Esophagus mucosa (tissue), 1 donor: ENCODE data around the gene HIVEP3. TPM values are rescaled to one million over a fixed set of nuclear protein-coding genes. Genes with fewer than 3 reads are reported as not detected.

Experiments used
- ATAC-seq: fragments of 200-7000 bp; cut with Tn5 transposase; one replicate; pipeline ENCODE4 v1.9.1; 2020
- total RNA-seq: library from RNA; stranded (reverse); gene quantifications from one replicate; pipeline ENCODE4 v1.2.4, GENCODE V29; 2023
- donor health status: DM: yes; HTN: yes; CAD: no.

The HIVEP3 gene
- total RNA-seq, 1 donor from 2014 or later = 7.0 TPM

DNA sequence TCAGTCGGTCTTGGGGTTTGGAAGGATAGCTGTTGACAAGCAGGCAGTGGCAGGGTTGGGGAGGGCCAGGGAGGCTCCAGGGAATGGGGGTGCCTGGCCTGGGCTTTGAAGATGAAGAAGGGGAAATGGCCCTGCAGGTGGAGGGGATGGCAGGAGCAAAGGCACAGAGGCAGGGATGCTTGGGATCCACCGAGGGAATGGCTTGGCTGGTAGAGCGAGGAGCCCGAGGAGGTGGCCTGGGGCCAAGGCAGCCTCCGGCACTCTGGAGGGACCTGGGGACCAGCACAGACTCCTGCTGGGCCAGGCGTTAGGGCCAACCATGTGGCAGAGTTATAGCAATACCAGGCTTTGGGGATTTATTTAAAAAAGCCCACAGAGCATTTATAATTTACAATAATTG lies 371.4 kb downstream of the HIVEP3 start:
- ATAC-seq = no peak

DNA sequence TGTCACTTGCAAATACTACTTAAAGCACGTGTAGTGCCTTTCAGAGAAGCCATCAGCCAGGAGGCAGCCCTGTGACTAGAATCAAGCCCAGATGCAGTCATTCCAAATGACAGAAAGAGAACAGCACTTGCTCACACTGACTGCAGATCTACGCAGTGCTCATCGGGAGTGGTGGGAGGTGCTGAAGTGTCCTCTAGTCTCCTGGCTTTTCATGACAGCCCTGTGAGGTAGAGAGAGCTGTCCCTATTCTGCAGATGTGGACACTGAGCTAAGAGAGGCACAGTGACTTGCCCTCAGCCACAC lies 371.9 kb downstream of the HIVEP3 start:
- ATAC-seq = no peak

DNA sequence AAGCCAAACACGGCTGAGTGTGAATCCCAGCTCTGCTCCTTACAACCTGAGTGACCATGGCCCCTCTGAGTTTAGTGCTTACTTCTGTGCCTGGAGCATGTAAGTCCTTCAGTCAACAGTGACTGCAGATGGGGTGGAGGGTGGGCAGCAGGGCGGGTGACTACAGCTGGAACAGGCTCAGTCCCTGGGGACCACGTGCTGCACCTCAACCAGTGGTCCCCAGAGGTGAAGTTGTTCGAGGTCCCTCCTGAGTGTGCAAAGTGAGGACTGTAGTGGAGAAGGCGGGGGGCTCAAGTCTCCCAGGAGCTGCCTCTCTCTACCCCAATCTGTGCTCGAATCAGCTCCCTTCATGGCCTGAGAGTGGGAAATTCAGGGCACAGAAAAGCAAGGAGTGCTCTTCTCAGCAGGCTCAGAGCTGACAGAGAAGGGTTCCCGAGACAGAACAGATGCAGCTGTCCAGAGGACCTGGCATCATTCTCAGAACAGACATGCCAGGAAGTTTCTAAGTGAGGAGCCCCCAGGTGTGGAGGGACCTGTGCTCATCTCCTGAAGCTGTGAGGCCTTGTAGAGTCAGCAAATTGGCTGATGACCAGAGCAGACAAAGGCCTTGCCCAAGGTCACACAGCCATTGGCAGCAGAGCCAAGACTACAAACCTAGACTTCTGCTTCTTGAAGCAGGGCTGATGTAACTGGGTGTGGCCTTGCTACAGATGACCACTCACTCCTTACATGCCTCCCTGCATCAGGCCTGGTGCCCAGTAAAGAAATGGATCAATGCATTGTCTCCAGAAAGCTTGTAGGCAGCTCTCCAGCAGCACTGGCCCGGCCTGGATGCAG lies 372.5 kb downstream of the HIVEP3 start:
- ATAC-seq = no peak

DNA sequence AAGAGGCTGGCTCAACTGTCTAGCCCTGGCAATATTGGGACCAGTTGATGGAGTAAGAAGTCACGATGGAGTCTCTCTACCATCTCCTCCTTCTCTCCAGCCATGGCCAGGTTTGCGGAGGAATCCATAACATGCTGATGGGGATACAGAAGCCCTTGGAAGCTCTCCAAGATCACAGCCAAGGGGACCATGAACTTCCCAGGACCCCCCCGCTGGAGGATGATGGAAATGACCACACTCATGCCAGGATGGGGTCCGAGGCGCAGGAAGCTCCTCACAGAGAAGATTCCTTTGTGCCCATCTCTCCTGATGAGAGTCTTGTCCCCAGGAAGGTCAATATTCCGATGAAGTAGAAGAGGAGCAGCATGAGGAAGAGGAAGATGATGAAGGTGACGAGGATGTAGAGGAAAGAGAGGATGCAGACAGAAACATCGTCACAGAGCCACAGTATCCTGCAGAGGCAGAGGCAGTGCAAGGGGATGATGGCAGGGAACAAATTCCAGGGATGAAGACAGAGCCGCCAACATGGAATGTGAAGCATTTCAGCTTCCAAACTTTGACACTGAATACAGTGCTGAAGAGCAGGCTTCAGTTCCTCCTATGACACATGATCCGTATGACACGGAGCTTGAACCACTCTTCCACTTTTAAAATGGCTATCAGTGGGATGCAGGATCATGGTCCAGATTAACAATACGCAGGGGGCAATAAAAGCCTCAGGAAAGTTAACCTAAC lies 376.4 kb downstream of the HIVEP3 start:
- ATAC-seq = no peak

DNA sequence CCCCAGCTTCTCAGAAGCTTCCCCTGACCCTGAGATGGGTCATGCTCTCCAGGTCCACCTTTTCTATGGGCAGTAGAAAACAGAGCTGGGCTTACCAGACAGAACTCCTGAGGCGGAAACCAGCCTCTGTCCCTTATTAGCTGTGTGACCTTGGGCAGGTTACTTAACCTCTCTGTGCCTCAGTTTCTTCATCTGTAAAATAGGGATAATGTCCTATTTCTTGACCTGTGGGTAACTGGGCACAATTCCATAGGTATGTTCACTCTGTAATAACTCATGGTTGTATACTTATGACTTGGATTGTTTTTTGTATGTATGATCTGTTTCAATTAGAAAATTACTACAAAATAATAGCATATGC lies 377.1 kb downstream of the HIVEP3 start:
- ATAC-seq = no peak

DNA sequence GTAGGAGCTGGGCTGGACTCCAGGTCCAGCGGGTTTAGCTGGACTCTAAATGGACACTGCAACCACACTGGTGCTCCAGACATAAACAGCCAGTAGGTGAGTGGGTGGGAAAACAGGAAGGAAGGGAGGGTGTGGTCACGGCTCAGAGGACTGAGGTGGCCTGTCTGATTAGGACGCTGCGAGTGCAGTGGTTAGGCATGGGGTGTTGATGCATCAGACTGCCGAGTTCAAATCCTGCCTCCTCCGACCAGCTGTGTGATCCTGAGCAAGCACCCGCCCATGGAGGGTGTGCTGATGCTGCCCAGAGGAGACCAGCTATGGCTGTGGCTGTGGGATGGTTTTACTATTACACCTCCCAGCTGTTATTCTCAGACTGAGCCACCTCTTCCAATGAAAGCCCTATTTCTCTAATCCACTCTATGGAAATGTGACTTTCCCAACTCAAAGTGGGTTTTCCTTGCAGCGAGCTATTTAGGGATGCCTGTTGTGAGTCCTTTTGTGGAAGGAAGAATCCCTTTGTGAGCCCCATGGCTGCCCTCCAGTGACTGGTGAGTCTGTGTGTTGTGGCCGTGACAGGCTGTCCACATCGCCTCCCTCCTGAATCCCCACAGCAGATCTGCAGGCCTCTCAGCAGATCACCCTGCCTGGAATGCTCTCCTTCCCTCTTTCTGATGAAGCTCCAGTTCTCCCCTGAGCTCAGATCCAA lies 377.7 kb downstream of the HIVEP3 start:
- ATAC-seq = no peak

DNA sequence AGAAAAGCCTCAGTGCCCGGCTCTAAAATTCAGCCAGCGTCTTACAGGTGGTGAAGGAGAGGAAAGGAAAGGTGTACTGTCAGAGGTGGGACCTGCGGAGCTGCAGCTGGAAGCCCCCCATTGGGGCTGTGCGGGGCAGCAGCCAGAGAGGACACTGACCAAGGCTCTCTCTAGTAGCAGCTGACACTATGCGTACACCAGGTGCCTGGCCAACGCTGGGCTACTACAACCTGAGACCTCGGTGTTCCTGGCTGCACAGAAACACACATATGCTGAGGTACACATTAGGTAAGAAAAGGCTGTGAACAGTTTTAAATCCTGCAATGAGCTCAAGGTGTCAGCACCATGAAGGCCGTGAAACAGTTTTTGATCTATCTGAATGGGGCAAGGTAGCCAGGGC lies 378.7 kb downstream of the HIVEP3 start:
- ATAC-seq = no peak

DNA sequence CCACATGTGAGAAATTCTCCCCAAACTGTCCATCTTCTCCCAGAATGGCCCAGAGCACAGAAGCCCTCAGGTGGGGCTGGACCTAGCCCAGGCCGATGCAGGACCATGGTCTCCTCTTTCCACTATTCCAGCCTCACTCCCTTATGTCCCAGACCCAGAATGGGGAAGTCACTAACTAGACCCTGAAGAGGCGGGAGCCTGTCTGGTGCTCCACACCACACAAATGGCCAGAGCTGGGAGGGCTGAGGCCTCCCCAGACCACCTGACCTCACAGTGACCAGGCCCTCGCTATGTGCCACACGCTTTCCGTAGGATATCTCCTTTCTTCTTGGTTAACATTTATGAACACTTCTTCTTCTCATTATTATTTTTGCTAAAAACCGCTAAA lies 379.3 kb downstream of the HIVEP3 start:
- no peak for ATAC-seq

DNA sequence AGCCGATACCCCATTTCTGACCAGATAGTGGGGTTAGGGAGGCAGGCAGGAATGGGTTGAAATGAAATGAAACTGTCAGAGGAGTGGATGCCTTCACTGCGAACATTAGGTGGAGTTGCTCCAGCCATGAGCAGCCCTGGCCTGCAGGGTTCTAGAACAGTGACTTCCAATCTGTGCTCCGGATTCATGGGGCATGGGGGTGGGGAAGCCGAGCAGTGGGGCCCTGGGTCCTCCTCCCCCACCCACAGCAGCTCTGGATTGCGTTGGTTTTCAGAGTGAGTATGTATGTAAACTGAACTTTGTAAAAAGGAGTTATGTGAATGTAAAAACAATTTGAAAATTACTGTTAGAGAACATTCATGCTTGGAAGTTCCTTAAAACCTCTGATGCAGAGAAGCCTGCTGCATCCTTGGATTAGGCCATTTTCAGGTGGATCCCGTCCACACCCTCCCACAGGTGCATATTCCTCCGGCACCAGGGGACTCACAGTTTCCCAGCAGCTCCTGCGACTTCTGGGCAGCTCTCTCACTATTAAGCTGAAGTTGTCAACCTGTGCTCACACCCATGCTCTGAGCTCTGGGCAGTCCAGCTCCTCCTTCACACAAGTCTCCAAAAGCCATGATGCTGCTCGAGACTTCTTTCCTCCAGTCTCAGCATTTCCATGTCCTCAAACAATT lies 379.8 kb downstream of the HIVEP3 start:
- ATAC-seq = no peak

DNA sequence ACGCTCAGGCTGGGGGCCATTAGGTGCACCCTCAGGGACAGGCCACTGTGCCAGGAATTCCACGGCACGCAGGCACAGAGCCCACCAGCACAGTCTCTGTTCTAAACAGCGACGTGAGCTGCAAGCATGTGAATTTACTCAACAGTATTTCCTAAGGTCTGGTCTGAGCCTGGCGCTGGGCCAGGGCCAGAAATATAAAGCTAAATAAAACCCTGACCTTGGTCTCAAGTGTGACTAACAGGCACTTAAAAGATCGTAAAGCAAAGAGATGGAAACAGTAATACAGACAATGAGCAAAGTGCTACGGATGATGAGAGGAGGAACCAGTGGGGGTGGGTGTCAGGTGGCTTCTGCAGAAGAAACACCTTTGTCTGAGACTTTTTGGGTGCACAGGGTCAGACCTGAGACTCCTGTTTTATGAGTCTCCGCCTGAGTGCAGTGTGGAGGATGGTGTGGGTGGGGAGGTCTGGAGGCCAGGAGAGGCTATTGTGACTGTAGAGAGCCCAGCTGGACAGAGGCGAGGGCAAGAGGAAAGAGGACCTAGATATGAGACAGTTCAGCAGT lies 380.9 kb downstream of the HIVEP3 start:
- no peak for ATAC-seq

DNA sequence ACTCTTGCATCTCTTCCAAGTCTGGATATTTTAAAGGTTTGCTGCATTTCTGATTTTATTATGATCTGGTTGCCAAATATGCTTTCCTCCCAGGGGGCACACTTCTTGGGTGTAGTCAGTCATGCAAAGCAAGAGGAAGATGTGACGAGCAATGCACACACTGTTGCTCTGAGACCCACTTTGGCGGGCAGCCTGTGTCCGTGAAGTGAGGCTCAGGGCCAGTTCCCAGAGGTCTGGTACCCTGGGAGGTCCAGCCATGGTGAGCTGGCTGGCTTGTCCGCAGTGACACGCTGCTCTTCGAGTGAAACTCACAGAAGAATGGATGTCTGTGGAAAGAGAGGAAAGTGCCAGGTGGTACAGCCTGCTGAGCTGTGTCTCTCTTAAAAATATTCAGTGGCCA lies 381.5 kb downstream of the HIVEP3 start:
- ATAC-seq = no peak

DNA sequence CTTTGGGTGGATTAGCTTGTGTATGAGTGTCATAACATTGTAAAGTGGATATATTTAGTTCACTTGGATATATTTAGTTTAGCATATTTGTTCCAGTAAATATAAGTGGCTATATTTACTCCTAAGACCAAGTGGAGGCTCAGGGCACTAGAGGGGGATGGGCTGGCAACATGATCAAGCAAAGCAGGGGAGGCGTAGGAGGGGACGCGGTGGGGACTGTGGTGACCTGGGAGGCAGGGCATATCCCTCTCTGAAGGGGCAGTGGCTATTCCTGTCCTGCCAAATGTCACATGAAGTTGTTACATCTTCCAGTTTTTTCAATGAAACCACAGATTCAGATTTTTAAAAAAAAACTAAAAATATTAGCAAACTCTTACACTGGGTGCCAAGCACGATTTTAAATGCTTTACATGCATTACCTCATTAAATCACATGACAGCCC lies 382.3 kb downstream of the HIVEP3 start:
- no peak for ATAC-seq

DNA sequence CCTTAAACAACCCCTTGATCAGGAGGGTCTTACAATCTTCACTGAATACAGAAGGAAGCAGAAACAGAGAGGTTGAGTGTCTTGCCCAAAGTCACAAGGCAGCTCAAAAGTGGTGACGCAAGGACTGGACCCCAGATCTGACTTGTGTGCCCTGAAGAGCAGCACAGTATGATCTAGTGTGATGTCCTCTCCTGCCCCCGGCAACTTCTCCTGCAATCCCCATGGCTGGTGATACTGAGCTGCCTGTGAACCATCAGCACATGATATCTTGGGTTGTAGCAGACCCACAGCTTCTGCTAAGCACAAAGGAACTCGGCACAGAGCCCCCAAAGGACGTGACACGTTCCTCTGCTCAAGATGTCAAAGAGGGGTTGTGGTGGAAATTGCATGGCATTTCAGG lies 383.0 kb downstream of the HIVEP3 start:
- ATAC-seq = no peak

DNA sequence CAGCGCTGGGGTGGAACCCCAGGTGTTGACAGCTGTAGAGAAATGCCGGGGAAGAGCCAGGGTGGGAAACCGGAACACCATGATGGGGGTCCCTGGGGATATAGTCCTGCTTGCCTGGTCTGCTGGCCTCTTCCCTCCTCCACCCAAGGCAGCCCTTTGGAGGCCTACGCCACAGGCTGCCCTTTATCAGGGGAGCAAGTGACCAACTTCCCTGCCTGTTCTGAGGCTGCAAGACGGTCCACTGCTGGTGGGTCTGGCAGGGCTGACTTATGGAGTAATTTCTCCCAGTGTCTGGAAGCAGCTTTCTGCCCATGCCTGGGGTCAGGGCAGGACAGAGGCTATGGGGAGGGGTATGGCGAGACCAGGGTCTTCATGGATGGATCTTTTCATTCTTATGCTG lies 383.4 kb downstream of the HIVEP3 start:
- ATAC-seq = no peak

DNA sequence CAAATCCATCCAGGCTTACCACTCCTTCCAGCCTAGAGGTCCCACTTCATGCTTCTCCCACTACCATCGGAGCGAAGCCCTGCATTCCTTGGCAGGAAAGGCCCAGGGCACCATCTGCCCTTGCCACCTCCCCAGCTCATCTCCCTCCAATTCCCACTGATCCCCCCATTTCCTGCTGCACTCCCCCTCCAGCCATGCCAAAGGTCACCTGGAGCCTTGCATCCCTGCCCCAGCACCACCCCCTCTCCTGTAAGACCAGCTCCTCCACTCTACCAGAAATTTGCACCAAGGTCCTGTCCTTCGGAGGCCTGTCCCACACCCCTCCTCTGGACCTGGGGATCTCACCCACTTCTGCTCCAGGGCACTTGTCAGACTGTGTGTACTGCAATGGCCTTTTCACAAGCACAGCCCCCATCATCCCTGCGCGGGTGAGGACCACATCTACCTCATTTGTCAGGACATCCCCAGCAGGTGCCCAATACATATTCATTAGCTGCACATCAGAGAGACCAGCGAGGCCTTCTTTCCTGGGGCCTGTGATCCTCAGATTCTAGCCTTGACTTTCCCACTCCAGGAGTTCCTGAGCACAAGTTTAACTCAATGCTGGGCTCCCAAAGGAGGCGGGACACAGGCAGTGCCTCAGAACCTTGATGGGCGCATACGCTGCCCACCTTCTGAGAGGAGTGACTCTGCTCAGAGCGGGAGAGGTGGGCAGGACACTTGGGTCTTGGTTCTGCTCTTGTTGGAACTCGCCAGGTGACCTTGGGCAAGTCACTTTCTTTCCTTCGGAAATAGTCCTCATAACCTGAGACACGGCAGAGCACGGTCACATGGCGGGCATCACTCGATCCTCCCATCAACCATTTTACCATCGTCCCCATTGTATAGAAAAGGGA lies 384.3 kb downstream of the HIVEP3 start:
- ATAC-seq = no peak

DNA sequence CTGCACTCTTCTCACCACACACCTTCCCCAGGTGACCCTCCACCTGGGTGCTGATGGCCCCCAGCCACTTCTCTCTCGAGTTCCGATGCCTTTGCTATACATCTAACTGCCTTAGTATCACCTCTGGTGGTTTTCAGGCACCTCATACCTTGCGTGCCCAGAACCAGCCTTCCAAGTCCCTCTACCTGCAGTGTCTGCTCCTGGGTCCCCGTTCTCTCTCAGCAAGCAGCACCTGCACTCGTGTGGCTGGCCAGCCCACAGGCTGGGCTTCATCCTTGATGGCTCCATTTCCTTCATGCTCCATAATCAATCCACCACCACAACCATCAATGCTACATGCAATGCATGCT lies 385.0 kb downstream of the HIVEP3 start:
- no peak for ATAC-seq

DNA sequence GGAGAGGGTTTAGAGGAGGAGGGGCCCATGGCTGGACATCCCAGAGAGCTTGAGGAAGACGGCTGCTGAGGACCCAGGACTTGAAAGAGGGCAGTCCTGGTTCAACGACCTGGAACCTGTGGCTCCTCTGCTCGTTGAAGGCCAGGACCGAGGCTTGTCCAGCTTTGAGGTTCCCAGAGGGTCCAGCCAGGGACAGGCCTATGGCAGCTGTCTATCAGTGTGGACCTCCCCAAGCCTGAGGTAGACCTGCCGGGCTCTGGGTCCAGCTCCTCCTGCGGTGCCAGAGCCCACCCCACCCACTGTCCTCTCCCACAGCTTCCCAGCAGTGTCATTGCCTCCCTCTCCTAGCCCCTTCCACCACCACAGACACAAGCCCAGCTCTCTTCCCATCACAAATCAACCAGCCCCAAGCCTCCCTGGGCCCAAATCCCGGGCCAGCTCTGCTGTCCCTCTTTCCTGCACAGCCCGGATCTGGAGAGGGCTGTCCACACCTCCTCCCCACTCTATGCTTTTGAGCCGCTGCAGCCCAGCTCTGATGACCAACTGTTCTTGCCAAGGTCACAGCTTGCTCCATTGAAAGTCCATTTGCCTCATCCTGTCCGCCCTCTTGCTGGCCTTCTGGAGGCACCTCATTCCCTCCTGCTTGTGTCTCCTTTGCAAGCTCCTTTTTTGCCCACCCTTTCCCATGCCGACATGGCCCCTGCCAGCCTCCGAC lies 385.5 kb downstream of the HIVEP3 start:
- no peak for ATAC-seq

DNA sequence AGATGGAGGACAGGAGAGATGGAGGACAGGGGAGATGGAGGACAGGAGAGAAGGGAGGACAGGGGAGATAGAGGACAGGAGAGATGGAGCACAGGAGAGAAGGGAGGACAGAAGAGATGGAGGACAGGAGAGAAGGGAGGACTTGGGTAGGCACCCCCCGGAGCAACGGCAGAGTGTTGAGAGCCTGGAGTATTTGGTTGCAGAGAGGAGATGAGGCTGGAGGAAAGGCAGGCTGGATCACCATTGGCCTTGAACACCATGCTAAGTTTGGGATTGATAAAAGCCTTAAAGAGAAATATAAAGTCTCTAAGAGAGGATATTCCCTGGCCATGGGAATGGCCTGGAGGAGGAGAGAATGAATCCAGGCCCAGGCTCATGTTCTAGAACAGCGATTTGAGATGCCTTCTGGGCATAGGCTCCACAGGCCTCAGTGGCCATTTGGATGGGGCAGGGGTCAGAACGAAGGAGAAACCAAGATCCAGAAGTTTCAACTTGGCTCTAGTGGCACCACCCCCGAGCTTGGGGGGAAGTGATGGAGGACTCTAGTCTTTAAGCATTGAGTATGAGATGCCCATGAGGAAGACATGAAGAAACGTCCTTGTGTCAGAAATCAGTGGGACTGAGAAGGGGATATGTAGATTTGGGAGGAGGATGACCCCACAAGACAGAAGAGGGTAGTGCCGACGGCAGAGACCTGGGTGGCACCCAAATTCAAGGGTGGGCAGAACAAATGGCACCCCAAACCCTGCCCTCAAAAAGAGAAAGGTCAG lies 386.3 kb downstream of the HIVEP3 start:
- ATAC-seq = no peak

DNA sequence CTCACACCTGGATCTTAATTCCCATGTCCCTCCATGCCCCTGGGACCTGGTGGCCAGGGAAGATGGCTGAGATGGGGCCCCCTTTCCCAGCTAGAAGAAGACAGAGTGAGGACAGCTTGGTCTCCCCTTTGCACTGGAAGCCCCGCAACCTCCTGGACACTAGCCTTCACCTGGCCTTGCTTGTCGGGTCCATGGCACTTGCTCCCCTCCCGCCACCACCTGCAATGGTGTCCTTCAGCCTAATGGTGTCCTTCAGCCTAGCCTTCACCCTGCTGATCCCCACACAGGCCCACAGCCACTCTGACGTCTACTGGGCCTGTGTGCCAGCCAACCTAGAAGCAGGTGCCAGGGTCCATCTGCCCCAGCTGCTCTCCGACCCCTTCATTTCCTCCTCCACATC lies 388.3 kb downstream of the HIVEP3 start:
- ATAC-seq = no peak

DNA sequence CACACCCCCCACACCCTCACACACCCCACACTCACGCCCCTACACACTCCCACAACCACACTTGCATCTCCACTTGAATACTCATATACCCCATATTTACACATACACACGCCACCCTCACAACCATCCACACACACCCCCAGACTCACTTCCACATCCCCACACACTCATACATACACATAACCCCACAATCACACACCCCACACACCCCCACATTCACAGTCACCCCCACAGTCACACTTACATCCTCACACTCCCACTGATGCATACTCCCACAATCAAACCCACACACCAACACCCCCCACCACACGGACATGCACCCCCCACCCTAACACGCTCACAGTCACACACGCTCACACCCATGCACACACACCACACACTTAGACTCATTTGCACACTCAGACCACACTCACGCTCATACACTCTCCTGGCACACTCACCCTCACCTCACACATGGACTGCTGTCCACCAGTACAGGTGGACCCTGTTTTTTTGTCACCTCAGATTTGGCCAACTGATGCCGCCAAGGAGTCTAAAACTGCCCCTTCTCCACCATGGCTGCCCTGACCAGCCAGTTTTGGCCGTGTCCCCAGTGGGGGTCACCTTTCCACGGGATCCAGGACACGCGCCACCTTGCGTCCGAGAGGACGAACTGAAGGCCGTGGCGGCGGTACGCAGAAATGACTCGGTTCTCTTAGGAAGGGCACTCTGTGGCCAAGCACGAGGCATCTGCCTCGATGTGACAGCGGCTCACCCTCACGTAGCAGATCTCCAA lies 388.9 kb downstream of the HIVEP3 start:
- ATAC-seq = no peak
